Measurements from ENCODE around the gene DMBT1.

DNA sequence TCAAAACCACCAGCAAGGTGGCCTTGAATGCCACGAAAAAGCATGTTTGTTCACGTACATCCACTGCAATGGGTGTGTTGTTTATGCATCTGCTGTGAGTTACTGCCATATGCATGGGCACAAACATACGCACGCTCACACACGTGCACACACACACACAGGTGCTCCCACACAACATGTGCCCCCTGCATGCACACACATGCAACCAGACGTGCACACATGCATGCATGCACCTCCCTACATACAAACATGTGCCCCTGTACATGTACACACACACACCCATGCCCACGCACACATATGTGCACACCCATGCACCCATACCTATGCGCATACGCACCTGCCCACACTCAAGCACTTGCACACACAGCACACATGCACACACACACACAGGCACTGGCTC lies 10.1 kb upstream of the DMBT1 start:
- TF ChIP-seq, protein P1, sequence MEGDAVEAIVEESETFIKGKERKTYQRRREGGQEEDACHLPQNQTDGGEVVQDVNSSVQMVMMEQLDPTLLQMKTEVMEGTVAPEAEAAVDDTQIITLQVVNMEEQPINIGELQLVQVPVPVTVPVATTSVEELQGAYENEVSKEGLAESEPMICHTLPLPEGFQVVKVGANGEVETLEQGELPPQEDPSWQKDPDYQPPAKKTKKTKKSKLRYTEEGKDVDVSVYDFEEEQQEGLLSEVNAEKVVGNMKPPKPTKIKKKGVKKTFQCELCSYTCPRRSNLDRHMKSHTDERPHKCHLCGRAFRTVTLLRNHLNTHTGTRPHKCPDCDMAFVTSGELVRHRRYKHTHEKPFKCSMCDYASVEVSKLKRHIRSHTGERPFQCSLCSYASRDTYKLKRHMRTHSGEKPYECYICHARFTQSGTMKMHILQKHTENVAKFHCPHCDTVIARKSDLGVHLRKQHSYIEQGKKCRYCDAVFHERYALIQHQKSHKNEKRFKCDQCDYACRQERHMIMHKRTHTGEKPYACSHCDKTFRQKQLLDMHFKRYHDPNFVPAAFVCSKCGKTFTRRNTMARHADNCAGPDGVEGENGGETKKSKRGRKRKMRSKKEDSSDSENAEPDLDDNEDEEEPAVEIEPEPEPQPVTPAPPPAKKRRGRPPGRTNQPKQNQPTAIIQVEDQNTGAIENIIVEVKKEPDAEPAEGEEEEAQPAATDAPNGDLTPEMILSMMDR (IDR thresholded peaks at IDR 0.05) = no peak
- TF ChIP-seq EZH2 (IDR thresholded peaks at IDR 0.05) (no peak), EZH2phosphoT487 (IDR thresholded peaks at IDR 0.05) (no peak)
